DND-41 (cell line): ENCODE data around the gene TUBA1A.

Experiments
- CTCF ChIP-seq: IDR thresholded peaks from 2 replicates; pipeline ENCODE4 v1.5.1; 2012; ENCODE audit warnings: borderline replicate concordance, low read length, moderate library complexity, mild to moderate bottlenecking; ENCODE audit not compliant: poor library complexity, severe bottlenecking; ENCODE audit errors: extremely low read depth
- EZH2 ChIP-seq: IDR thresholded peaks from 3 replicates; pipeline ENCODE4 v1.6.1; 2012; ENCODE audit warnings: borderline replicate concordance, low read depth, mild to moderate bottlenecking, moderate library complexity, low read length, inconsistent platforms; ENCODE audit not compliant: severe bottlenecking

GRCh38 chr12:49174218-49174617 is 14.7 kb downstream of the TUBA1A start:
- TF ChIP-seq CTCF (no peak), EZH2 (no peak)
